ENCODE data around the gene DPF3. TPM values are rescaled to one million over a fixed set of nuclear protein-coding genes. Genes with fewer than 3 reads are reported as not detected.

The DPF3 gene
- total and polyA plus RNA-seq, 2 donors (not counting 1 experiment from before 2014, with no cell fraction given) = 3.4 to 10.2 TPM

DNA sequence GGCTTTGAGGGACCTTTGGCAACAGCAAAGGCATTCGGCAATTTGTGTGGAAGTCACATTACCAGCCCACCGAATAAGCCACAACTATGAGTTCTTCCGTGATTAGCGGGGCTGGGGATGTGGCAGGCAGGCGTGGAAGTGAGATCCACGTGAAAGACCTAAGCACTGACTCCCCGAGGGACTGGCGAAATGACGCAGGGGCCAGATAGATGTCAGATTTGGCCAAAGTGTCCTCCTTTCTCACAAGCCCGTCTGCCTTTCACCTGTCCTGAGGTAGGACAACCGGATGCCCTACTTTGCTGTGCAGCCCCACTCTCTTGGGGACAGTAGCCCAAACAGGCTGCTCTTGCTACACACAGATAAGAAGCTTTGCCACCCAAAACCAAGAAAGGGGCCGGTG is 54.5 kb downstream of the DPF3 start:
- Histone ChIP-seq H3K9ac (ENCODE audit: low read length) (no peak overlapping the region), H3K9me3 (ENCODE audit: control extremely low read depth in 1 of 3, control insufficient read depth in 2 of 3, insufficient read depth in 1 of 3, low read length in 2 of 3) (no peaks in the 10 kb centered on the region), H3K27me3 (replicated peaks in 1 of 4; ENCODE audit: control extremely low read depth in 1 of 4, control insufficient read depth in 3 of 4, insufficient read depth in 4 of 4, low read length in 3 of 4) (no peaks in the 10 kb centered on the region), H3K79me2 (ENCODE audit: control insufficient read depth, insufficient read depth, low read length) (peaks cover 4% of the 10 kb centered on the region), H4K20me1 (ENCODE audit: control insufficient read depth, insufficient read depth, low read length, poor library complexity, severe bottlenecking) (peaks cover 8% of the 10 kb centered on the region), H2AFZ (ENCODE audit: insufficient read depth, low read depth, low read length, poor library complexity, severe bottlenecking) (no peak overlapping the region), H3K36me3 (replicated peaks in 1 of 2; ENCODE audit: control extremely low read depth in 1 of 2, control insufficient read depth in 1 of 2, extremely low read depth in 1 of 2, insufficient read depth in 2 of 2, low read length in 1 of 2) (no peaks in the 10 kb centered on the region), H3K27ac (ENCODE audit: low read length in 2 of 2) (no peak overlapping the region), H3K4me2 (replicated peaks; ENCODE audit: low read depth, low read length, poor library complexity, severe bottlenecking) (no peak overlapping the region), H3K4me3 (ENCODE audit: control extremely low read depth in 1 of 5, extremely low read depth in 1 of 5, insufficient read depth in 1 of 5, low read depth in 2 of 5, low read length in 4 of 5) (no peak overlapping the region), H3K4me1 (ENCODE audit: control insufficient read depth in 2 of 2, insufficient read depth in 2 of 2, low read length in 2 of 2) (no peaks in the 10 kb centered on the region)
- WGBS (ENCODE audit: insufficient coverage) = 94% methylated on average over 12 of the region's 12 CpGs
- no peaks in the 10 kb centered on the region for H3K4me1 Mint-ChIP-seq
- no peak overlapping the region for H3K27ac Mint-ChIP-seq
- H3K4me3 Mint-ChIP-seq = no peak overlapping the region
- TF ChIP-seq EZH2 (IDR thresholded peaks at IDR 0.05; ENCODE audit: borderline replicate concordance, insufficient read depth, low read depth, low read length, poor library complexity, severe bottlenecking) = no peak
- TF ChIP-seq, protein P1, sequence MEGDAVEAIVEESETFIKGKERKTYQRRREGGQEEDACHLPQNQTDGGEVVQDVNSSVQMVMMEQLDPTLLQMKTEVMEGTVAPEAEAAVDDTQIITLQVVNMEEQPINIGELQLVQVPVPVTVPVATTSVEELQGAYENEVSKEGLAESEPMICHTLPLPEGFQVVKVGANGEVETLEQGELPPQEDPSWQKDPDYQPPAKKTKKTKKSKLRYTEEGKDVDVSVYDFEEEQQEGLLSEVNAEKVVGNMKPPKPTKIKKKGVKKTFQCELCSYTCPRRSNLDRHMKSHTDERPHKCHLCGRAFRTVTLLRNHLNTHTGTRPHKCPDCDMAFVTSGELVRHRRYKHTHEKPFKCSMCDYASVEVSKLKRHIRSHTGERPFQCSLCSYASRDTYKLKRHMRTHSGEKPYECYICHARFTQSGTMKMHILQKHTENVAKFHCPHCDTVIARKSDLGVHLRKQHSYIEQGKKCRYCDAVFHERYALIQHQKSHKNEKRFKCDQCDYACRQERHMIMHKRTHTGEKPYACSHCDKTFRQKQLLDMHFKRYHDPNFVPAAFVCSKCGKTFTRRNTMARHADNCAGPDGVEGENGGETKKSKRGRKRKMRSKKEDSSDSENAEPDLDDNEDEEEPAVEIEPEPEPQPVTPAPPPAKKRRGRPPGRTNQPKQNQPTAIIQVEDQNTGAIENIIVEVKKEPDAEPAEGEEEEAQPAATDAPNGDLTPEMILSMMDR (IDR thresholded peaks at IDR 0.05) = no peak
- DNase-seq = no peak
- H3K27me3 Mint-ChIP-seq = no peaks in the 10 kb centered on the region
- ATAC-seq (ENCODE audit: low read depth) = no peak
- POLR2A ChIA-PET = no interaction called here
- CTCF ChIA-PET = no interaction called here
- intact Hi-C loops (cut with micrococcal nuclease) = no loop called here
- H3K9me3 Mint-ChIP-seq (ENCODE audit: insufficient read depth) = no peaks in the 10 kb centered on the region

DNA sequence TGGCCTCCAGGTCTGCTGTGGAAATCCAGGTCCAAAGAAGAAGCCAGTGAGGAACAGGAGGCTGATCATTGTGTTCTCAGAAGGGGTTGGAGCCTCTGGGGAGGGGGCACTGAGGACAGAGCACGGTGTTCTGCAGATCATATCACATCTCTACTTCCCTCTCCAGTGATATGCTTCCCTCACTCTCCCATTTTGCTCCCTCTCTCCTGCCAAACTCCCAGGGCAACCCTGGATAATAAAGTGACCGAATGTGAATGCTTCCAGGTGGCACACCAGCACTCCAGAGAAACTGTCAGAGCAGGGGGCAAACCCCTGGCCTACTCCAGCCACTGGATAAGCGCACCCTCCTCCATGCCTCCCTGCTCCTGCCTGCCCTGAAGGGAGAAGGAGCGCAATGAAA is 57.8 kb downstream of the DPF3 start:
- Mint-ChIP-seq H3K4me3 (no peak overlapping the region), H3K4me1 (peaks cover 5% of the 10 kb centered on the region), H3K27me3 (no peaks in the 10 kb centered on the region), H3K27ac (no peak overlapping the region), H3K9me3 (ENCODE audit: insufficient read depth) (no peaks in the 10 kb centered on the region)
- no peak overlapping the region for H2AFZ ChIP-seq (ENCODE audit: insufficient read depth, low read depth, low read length, poor library complexity, severe bottlenecking)
- H3K4me1 ChIP-seq (ENCODE audit: control insufficient read depth in 2 of 2, insufficient read depth in 2 of 2, low read length in 2 of 2) = no peaks in the 10 kb centered on the region
- WGBS (ENCODE audit: insufficient coverage) = 56% methylated on average over 2 of the region's 4 CpGs
- intact Hi-C loops (cut with micrococcal nuclease) = no loop called here
- H3K9ac ChIP-seq (ENCODE audit: low read length) = no peak overlapping the region
- POLR2A ChIA-PET = no interaction called here
- H3K27ac ChIP-seq (ENCODE audit: low read length in 2 of 2) = no peak overlapping the region
- peaks cover 0 to 2% of the 10 kb centered on the region in 2 experiments for H3K36me3 ChIP-seq (replicated peaks in 1 of 2; ENCODE audit: control extremely low read depth in 1 of 2, control insufficient read depth in 1 of 2, extremely low read depth in 1 of 2, insufficient read depth in 2 of 2, low read length in 1 of 2)
- H3K79me2 ChIP-seq (ENCODE audit: control insufficient read depth, insufficient read depth, low read length) = peaks cover 18% of the 10 kb centered on the region
- no peaks in the 10 kb centered on the region for H3K27me3 ChIP-seq (replicated peaks in 1 of 4; ENCODE audit: control extremely low read depth in 1 of 4, control insufficient read depth in 3 of 4, insufficient read depth in 4 of 4, low read length in 3 of 4)
- peaks cover 16% of the 10 kb centered on the region for H4K20me1 ChIP-seq (ENCODE audit: control insufficient read depth, insufficient read depth, low read length, poor library complexity, severe bottlenecking)
- TF ChIP-seq, protein P1 (IDR thresholded peaks at IDR 0.05) = no peak
- no peak for TF ChIP-seq EZH2 (IDR thresholded peaks at IDR 0.05; ENCODE audit: borderline replicate concordance, insufficient read depth, low read depth, low read length, poor library complexity, severe bottlenecking)
- CTCF ChIA-PET = no interaction called here
- H3K4me3 ChIP-seq (ENCODE audit: control extremely low read depth in 1 of 5, extremely low read depth in 1 of 5, insufficient read depth in 1 of 5, low read depth in 2 of 5, low read length in 4 of 5) = no peak overlapping the region
- H3K9me3 ChIP-seq (ENCODE audit: control extremely low read depth in 1 of 3, control insufficient read depth in 2 of 3, insufficient read depth in 1 of 3, low read length in 2 of 3) = no peaks in the 10 kb centered on the region
- DNase-seq (no peak), ATAC-seq (ENCODE audit: low read depth) (no peak)
- no peak overlapping the region for H3K4me2 ChIP-seq (replicated peaks; ENCODE audit: low read depth, low read length, poor library complexity, severe bottlenecking)

Data from B cell (primary cell).